HG03571 (cell line): Measurements from ENCODE around the gene ASPDH.

ENCODE experiments used
- ATAC-seq: cut with Tn5 transposase; IDR thresholded peaks from one replicate; pipeline ENCODE4 v1.9.1; 2021; ENCODE audit not compliant: unreplicated experiment

The ASPDH gene

GRCh38 chr19:50513746-50514345 lies at the start of gene ASPDH:
Gene ASPDH (minus strand): TSS chr19:50513913. CDS start chr19:50513823, 90 bp downstream.
- ATAC-seq: no peak

GRCh38 chr19:50562996-50563395 lies 49.3 kb upstream of the ASPDH start:
- no peak for ATAC-seq

- ATAC-seq: no peak
These were observed 48.6 kb upstream of the ASPDH start for GRCh38 chr19:50562329-50562728.

GRCh38 chr19:50559636-50560035 lies 45.9 kb upstream of the ASPDH start:
- no peak for ATAC-seq

GRCh38 chr19:50558449-50558848 lies 44.7 kb upstream of the ASPDH start:
- ATAC-seq: no peak

- no peak for ATAC-seq
These were observed 44.3 kb upstream of the ASPDH start for GRCh38 chr19:50558039-50558438.

GRCh38 chr19:50557009-50557613 lies 43.4 kb upstream of the ASPDH start:
- no peak for ATAC-seq

- no peak for ATAC-seq
These were observed 42.7 kb upstream of the ASPDH start for GRCh38 chr19:50556282-50557008.

- no peak for ATAC-seq
These were observed 42.0 kb upstream of the ASPDH start for GRCh38 chr19:50555450-50556281.

GRCh38 chr19:50555033-50555432 lies 41.3 kb upstream of the ASPDH start:
- no peak for ATAC-seq

- no peak for ATAC-seq
These were observed 40.5 kb upstream of the ASPDH start for GRCh38 chr19:50554212-50554611.

- no peak for ATAC-seq
These were observed 39.5 kb upstream of the ASPDH start for GRCh38 chr19:50553134-50553703.

- ATAC-seq: no peak
These were observed 38.8 kb upstream of the ASPDH start for GRCh38 chr19:50552540-50552939.

- no peak for ATAC-seq
These were observed 38.0 kb upstream of the ASPDH start for GRCh38 chr19:50551715-50552187.

- ATAC-seq: no peak
These were observed 37.5 kb upstream of the ASPDH start for GRCh38 chr19:50551034-50551714.

GRCh38 chr19:50550594-50550966 lies 36.9 kb upstream of the ASPDH start:
- no peak for ATAC-seq

- no peak for ATAC-seq
These were observed 36.3 kb upstream of the ASPDH start for GRCh38 chr19:50549927-50550593.

- no peak for ATAC-seq
These were observed 35.6 kb upstream of the ASPDH start for GRCh38 chr19:50549059-50549926.
